NCI-H1105 treated with DMSO at 0.1 percent for 48 hours (cell line): ENCODE results near the gene RNF2.
A peak's percentile ranks its signal among the peaks of the same experiment; 100 is the strongest.
"Not testable (repeated sequence)": the region's sequence is repeated elsewhere in the genome, so short reads cannot be mapped to it uniquely, and the experiment has no call there.

Experiments used
- DNase-seq: peaks from one replicate; lab custom pipeline; 2025; lab: John Stamatoyannopoulos, UW

RNF2 gene

GRCh38 chr1:185044981-185045813 lies at the start of gene RNF2:
TSS of gene RNF2 (plus strand) at chr1:185045558. CDS start at chr1:185087554, 41,996 bp downstream.
- DNase-seq, result peak; percentile 72

DNA sequence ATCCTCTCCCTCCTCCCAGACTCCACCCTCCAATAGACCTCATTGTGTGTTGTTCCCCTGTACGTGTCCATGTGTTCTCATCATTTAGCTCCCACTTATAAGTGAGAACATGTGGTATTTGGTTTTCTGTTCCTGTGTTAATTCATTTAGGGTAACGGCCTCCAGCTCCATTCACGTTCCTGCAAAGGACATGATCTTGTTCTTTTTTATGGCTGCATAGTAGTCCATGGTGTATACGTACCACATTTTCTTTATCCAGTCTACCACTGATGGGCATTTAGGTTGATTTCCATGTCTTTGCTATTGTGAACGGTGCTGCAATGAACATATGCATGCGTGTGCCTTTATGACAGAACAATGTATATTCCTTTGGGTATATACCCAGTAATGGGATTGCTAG lies 45.4 kb upstream of the RNF2 start:
- not testable (repeated sequence) for DNase-seq

DNA sequence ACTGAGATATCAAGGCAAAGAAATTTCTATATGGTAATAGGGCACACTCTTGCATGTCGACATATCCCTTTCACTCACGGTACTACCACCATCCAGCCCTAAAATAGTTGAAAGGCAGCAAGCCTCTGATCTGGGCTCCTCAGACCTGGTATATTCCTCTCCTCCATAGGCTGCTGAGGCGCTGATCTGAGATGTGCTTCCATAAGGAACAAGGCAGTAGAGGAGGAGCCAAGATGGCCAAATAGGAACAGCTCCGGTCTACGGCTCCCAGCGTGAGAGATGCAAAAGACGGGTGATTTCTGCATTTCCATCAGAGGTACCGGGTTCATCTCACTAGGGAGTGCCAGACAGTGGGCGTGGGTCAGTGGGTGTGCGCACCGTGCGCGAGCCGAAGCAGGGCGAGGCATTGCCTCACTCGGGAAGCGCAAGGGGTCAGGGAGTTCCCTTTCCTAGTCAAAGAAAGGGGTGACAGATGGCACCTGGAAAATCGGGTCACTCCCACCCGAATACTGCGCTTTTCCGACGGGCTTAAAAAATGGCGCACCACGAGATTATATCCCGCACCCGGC lies 44.0 kb upstream of the RNF2 start:
- DNase-seq, result not testable (repeated sequence)

GRCh38 chr1:185008838-185009237 lies 36.5 kb upstream of the RNF2 start:
- DNase-seq, result no peak

- DNase-seq, result no peak
Observed at GRCh38 chr1:185010361-185010760, 35.0 kb upstream of the RNF2 start.

DNA sequence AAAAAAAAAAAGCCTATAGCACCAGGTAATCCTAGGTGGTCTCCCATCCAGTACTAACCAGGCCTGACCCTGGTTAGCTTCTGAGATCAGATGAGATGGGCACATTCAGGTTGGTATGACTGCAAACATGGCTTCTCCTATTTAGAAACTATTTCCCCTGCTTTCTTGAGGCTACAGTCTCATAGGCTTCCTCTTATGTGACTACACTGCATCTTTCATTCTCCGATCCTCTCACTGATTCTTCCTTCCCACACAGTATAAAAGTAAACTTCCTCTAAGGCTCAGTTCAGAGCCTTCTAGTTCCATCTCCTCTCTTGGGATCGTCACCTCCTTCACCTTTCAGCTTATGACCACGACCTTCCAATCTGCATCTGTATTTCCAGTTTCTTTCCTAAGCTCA lies 30.4 kb upstream of the RNF2 start:
- DNase-seq, result no peak

DNA sequence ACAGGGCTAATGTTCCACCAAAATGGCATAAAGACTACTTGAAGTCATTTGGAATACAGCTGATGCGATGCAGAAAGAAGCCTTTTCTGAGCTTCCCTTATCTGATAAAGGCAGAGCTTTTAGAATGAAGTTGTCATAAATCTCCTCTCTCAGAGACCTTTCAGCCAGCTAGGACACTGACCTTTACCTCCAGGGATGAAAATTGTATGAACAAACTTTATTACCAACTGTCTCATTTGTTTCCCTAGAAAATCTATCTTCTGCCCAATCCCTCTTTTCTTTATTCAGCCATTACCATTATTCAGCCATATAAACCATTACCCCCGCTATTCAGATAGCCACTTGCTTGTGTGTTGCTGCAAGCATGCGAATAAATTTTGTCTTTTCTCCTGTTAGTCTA lies 29.7 kb upstream of the RNF2 start:
- no peak for DNase-seq

- no peak for DNase-seq
Observed at GRCh38 chr1:185016880-185017279, 28.5 kb upstream of the RNF2 start.

DNA sequence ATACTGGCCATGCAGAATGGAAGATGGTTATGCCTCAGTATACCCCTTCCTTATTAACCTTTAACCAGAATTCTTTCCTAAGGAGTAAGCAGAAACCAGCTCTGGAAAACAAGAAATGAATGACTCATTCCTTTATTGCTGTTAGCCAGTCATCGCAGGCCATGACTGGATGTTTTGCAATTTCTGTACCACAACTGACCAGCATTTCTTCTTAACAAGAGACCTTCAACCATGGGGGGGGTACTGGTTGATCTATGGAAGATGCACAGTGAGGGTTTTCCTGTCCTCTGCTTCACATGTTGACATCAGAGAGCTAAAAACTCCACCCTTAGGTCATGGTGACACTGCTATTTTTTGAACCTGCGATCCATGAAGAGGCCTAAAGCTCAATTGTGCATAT lies 28.0 kb upstream of the RNF2 start:
- DNase-seq, result no peak

GRCh38 chr1:185017966-185018365 lies 27.4 kb upstream of the RNF2 start:
- no peak for DNase-seq

DNA sequence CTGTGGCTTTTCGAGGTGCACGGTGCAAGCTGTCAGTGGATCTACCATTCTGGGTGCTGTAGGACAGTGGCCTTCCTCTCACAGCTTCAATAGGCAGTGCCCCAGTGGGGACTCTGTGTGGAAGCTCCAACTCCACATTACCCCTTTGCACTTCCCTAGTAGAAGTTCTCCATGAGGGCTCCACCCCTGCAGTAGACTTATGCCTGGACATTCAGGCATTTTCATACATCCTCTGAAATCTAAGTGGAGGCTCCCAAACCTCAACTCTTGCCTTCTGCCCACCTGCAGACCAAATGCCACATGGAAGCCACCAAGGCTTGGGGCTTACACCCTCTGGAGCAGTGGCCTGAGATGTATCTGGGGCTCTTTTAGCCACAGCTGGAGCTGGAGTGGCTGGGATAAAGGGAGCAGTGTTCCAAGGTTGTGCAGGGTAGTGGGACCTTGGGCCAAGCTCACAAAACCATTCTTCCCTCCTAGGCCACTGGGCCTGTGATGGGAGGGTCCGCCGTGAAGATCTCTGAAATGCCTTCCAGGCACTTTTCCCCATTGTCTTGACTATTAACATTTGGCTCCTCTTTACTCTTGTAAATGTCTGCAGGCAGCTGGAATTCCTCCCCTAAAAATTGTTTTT lies 18.0 kb upstream of the RNF2 start:
- no peak for DNase-seq

DNA sequence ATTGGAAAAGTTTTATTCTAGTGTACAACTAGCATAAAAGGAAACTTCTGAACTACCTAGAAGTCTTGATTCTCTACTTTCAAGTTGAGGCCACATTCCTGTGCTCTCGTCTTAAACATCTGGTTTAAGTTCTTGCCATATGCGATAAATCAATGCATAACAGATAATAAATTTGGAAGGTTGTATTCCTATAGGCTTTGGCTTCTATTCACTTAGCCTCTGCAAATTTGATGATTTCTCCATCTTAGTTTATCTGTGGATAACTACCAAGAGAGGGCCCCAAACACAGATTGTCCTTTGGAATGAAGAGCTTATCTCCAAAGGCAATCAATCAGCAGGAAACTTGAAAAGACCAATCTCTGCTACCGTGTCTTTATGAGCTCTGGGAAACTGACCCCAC lies 11.7 kb upstream of the RNF2 start:
- DNase-seq, result no peak

DNA sequence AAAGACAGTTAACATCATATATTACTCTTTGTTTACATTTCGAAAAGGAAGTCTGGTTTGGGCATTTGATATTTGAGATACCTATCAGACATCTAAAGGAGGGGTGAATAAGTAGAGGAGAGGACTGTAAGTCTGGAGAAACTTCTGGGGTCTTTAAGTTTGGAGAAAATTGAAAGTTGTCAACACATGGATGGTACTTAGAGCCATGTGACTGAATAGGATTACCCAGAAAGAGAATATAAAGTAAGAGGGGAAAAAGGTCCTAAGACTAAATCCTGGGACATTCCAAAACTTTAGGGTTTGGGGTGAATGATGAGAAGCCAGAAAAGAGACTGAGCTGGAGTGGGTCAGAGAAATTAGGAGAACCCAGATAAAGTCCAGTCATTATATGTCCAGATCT lies 10.1 kb upstream of the RNF2 start:
- no peak for DNase-seq

- no peak for DNase-seq
Observed at GRCh38 chr1:185038813-185039376, 6.5 kb upstream of the RNF2 start.

DNA sequence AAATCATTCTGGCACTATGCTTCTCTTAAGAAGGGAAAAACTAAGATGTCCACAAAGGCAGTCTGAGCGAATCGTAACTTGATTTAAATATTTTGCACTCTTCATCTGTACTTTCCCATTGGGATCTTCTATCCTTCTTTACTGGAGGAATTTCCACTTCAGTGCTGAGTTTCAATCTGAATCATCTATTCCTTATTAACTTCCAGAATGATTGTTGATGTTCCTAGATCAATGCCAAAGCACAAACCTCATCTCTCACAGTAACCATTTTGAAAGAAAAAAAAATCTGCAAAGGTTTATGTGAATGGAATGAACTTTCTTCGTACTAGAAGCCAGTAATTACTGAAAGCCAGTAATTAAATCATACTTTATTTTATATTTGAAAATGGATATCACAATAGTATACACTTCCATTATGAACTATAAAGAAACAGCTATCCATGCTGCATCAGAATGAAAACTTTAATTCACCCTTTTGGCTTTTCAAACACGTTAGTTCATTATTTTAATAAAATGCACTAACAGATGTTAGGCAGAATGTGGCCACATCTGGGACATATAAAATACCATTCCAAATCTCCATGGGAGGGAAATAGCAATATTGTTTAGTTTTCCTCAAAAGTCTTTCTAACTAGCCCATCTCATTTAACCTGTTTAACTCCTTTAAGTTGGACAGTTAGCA lies 5.5 kb upstream of the RNF2 start:
- no peak for DNase-seq

DNA sequence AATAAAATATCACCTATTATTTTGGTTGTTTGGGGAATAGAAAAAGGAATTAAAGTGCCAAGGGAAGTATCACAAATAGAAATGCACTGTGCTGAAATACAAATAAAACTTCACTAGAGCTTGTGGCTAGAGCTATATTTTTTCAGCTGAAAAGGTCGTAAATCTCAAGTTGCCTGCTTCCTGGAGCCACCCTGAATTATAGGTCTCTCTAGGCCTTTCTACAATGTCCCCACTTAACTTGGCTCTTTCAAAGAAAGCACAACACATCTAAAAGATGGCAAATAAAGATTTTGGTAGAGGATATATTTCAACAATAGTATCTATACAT lies 5.0 kb upstream of the RNF2 start:
- no peak for DNase-seq

- no peak for DNase-seq
Observed at GRCh38 chr1:185041742-185042141, 3.6 kb upstream of the RNF2 start.

GRCh38 chr1:185042737-185043136 lies 2.6 kb upstream of the RNF2 start:
- DNase-seq, result no peak

- no peak for DNase-seq
Observed at GRCh38 chr1:185044387-185044786, 971 bp upstream of the RNF2 start.

- DNase-seq, result peak; percentile 35
Observed at GRCh38 chr1:185045814-185046492, 595 bp downstream of the RNF2 start.

- DNase-seq, result no peak
Observed at GRCh38 chr1:185046668-185047067, 1.3 kb downstream of the RNF2 start.

- DNase-seq, result no peak
Observed at GRCh38 chr1:185049670-185050069, 4.3 kb downstream of the RNF2 start.
